ENCODE measurements around the gene SELENBP1.

Gene SELENBP1

DNA sequence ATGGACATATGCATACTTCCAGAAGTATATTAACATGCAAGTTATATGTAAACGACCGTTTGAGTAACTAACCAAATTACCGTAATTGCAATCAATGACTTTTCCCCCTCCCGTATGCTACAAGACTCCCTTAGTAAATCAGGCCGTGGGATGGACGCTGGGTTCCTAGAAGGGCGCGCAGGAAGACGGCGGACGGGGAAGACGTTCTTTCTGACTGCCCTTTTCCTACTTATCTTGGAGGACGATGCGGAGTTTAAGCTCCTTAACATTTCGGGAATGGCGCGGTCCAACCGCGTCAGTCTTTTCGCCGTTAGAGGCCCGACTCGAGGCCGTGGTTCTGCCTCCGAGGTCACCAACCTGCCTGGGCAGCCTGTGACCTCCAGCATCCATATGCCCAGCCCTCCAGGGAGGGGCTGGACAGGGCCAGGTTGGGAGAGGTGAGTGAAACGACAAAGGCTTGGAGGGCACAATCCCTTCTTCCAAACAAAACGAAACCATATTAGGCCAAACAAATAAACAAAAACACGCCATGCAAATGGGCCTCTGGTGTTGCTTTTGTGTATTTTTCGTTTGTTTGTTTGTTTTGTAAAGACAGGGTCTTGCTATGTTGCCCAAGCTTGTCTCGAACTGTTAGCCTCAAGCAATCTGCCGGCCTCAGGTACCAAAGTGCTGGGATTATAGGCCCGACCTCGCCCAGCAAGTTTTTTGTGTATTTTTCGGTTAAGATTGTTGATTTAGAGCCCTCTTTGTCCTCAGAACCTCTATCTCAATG, 44.4 kb downstream of the SELENBP1 start:
- Histone ChIP-seq H3K27me3 (ENCODE audit: insufficient read depth, low read depth) (no peaks in the 10 kb centered on the region), H3K4me1 (ENCODE audit: low read depth, poor library complexity, severe bottlenecking) (peaks cover 20% of the 10 kb centered on the region), H3K4me2 (peak overlapping the region; percentile 98), H3K36me3 (ENCODE audit: insufficient read depth) (peaks cover 7% of the 10 kb centered on the region; the same call in 1 of the 2 replicates), H3K27ac (peak overlapping the region; percentile 71), H3K4me3 (IDR thresholded peaks at IDR 0.05; ENCODE audit: insufficient read depth, low read depth, low read length) (peak overlapping the region; percentile 98), H4K20me1 (ENCODE audit: insufficient read depth) (no peaks in the 10 kb centered on the region), H3K9ac (peak overlapping the region; percentile 81; the same call in 1 of the 2 replicates), H2AFZ (ENCODE audit: low read depth) (peak overlapping the region; percentile 64), H3K79me2 (ENCODE audit: insufficient read depth, low read depth) (peaks cover 34% of the 10 kb centered on the region)
- TF ChIP-seq, protein P1, sequence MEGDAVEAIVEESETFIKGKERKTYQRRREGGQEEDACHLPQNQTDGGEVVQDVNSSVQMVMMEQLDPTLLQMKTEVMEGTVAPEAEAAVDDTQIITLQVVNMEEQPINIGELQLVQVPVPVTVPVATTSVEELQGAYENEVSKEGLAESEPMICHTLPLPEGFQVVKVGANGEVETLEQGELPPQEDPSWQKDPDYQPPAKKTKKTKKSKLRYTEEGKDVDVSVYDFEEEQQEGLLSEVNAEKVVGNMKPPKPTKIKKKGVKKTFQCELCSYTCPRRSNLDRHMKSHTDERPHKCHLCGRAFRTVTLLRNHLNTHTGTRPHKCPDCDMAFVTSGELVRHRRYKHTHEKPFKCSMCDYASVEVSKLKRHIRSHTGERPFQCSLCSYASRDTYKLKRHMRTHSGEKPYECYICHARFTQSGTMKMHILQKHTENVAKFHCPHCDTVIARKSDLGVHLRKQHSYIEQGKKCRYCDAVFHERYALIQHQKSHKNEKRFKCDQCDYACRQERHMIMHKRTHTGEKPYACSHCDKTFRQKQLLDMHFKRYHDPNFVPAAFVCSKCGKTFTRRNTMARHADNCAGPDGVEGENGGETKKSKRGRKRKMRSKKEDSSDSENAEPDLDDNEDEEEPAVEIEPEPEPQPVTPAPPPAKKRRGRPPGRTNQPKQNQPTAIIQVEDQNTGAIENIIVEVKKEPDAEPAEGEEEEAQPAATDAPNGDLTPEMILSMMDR (conservative IDR thresholded peaks at IDR 0.05; ENCODE audit: low read depth, low read length) = no peak

GRCh38 chr1:151327223-151327902, 45.1 kb downstream of the SELENBP1 start, which contains the start of gene PI4KB:
Gene PI4KB (minus strand): TSS chr1:151327416. CDS start chr1:151316481, 10,935 bp downstream.
- Histone ChIP-seq H3K27me3 (ENCODE audit: insufficient read depth, low read depth) (no peaks in the 10 kb centered on the region), H3K27ac (peak within 1 kb of the TSS; percentile 71), H3K4me1 (ENCODE audit: low read depth, poor library complexity, severe bottlenecking) (peaks cover 20% of the 10 kb centered on the region), H3K4me2 (peak within 1 kb of the TSS; percentile 98), H3K79me2 (ENCODE audit: insufficient read depth, low read depth) (peaks cover 34% of the 10 kb centered on the region), H4K20me1 (ENCODE audit: insufficient read depth) (no peaks in the 10 kb centered on the region), H3K9ac (peak within 1 kb of the TSS; percentile 81), H3K36me3 (ENCODE audit: insufficient read depth) (peaks cover 7% of the 10 kb centered on the region; the same call in 1 of the 2 replicates), H3K4me3 (IDR thresholded peaks at IDR 0.05; ENCODE audit: insufficient read depth, low read depth, low read length) (peak within 1 kb of the TSS; percentile 98), H2AFZ (ENCODE audit: low read depth) (peak within 1 kb of the TSS; percentile 64)
- TF ChIP-seq, protein P1 (conservative IDR thresholded peaks at IDR 0.05; ENCODE audit: low read depth, low read length) = no peak

- Histone ChIP-seq H3K79me2 (ENCODE audit: insufficient read depth, low read depth) (peaks cover 40% of the 10 kb centered on the region), H3K4me1 (ENCODE audit: low read depth, poor library complexity, severe bottlenecking) (peaks cover 20% of the 10 kb centered on the region), H2AFZ (ENCODE audit: low read depth) (peak overlapping the region; percentile 64), H3K27ac (peak overlapping the region; percentile 71), H3K27me3 (ENCODE audit: insufficient read depth, low read depth) (no peaks in the 10 kb centered on the region), H3K4me3 (IDR thresholded peaks at IDR 0.05; ENCODE audit: insufficient read depth, low read depth, low read length) (peak overlapping the region; percentile 98), H3K4me2 (peak overlapping the region; percentile 98), H3K36me3 (ENCODE audit: insufficient read depth) (peaks cover 7% of the 10 kb centered on the region; the same call in 1 of the 2 replicates), H3K9ac (peak overlapping the region; percentile 81), H4K20me1 (ENCODE audit: insufficient read depth) (no peaks in the 10 kb centered on the region)
- TF ChIP-seq, protein P1 (conservative IDR thresholded peaks at IDR 0.05; ENCODE audit: low read depth, low read length) = no peak
Observed at GRCh38 chr1:151326619-151327222, 45.8 kb downstream of the SELENBP1 start.

DNA sequence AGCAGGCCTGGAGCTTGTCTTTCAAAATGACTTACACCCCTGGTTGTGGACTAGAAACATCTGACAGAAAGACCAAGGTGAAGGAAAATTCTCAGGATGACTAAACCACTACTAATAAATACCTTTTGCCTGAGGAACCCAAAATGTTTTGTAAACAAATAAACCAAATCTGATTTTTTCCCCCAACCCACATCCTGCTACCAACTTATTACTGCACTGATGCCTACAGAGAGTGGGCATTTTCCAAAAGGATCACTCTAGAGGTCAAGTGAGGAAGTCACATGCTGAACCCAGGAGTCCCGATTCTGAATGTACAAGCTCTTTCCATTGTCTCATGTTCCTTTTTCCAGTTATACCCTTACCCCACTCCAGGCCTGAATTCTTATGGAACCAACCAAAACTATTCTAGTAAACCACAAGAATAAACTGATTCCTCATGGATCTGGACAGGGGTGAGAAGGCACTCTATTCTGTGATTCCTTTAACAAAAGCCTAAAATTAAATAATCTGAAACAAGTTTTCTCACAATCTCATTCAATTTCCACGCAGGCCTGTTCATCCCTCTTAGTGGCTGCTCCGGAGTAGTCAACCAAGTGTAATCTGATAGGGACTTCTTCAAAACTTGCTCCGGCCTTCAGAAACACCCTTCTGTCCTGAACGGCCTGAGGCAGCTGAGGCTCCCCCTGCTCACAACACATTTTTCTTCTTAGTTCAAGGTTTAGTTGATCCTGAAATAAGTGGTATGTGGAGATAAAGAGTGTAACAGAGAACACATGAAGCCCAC, 46.7 kb downstream of the SELENBP1 start:
- no peak overlapping the region for H3K27ac ChIP-seq
- TF ChIP-seq, protein P1 (conservative IDR thresholded peaks at IDR 0.05; ENCODE audit: low read depth, low read length) = no peak
- no peaks in the 10 kb centered on the region for H4K20me1 ChIP-seq (ENCODE audit: insufficient read depth)
- peak overlapping the region; percentile 98 for H3K4me3 ChIP-seq (IDR thresholded peaks at IDR 0.05; ENCODE audit: insufficient read depth, low read depth, low read length)
- H3K79me2 ChIP-seq (ENCODE audit: insufficient read depth, low read depth) = peaks cover 40% of the 10 kb centered on the region
- no peak overlapping the region for H3K9ac ChIP-seq
- peak overlapping the region; percentile 98 for H3K4me2 ChIP-seq
- H3K4me1 ChIP-seq (ENCODE audit: low read depth, poor library complexity, severe bottlenecking) = peaks cover 20% of the 10 kb centered on the region
- peaks cover 7% of the 10 kb centered on the region; the same call in 1 of the 2 replicates for H3K36me3 ChIP-seq (ENCODE audit: insufficient read depth)
- H3K27me3 ChIP-seq (ENCODE audit: insufficient read depth, low read depth) = no peaks in the 10 kb centered on the region
- no peak overlapping the region for H2AFZ ChIP-seq (ENCODE audit: low read depth)

All from KMS-11 (cell line).